ENCODE data around the gene JAM3.

Gene JAM3

GRCh38 chr11:134116210-134116609 is 47.3 kb downstream of the JAM3 start:
- no peak for DNase-seq

DNA sequence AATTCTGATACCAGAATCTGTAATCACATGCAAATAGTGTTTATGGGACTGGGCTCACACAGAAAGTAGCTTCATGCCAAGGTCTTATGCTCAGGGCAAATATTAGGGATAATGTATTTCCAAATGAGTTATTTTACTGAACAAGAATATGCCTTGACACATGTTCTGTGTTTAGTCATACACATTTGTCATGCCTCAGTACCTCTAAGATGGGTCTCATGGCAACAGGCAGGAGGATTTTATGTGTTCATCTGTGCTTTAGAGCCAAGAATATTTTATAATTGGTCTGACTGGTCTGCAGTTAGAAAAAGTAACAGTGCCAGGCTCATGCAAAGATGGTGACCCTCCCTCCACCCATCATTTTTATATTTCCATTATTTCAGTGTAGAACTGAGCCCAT is 49.1 kb downstream of the JAM3 start:
- no peak for DNase-seq

DNA sequence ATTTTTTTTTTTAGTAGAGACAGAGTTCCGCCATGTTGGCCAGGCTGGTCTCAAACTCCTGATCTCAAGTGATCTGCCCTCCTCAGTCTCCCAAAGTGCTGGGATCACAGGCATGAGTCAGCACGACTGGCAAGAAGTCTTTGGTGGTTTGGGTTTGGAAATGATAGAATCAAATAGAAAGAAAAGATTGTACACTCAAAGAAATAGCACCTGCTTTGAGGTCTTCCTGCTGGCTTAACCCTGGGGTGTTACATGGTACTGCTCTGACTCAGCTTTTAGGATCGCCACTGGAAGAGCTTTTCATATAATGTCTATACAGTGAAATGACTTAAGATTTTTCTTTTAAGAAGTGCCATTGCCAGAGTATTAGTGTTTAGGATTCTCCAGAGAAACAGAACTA is 50.2 kb downstream of the JAM3 start:
- DNase-seq, result no peak

DNA sequence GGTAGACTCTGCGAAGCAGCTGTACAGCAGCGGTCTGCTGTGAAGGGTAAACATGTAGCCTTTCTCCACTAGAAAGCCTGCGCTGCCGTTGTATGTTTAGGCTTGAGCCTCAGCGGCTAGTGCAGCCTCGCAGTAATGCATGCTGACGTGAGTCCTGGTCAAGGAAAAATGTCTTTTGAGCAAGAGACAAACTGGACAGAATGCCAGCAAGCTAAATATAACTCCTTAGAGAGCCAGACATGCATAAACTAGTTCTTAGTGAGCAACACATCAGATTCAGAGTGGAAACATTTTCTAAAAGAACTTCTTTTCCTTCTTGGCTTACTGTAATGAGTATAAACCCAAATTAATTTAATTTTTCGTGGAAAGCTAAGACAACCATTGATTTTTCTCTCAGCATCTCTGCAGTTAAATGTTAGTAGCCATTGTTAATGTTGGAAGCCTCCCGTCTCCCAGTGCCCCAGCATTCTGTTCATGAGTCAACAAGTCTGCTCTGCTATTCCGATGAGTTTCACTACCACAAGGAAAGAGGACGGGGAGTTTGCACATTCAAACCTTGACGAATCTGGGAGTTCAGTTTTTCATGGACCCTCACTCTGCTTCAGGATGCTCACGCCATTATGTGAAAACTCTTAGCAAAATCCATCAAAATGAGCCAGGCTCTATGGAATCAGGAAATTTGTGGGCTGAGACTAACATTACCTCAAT is 51.4 kb downstream of the JAM3 start:
- DNase-seq, result peak; percentile 77

GRCh38 chr11:134120921-134121526 is 52.2 kb downstream of the JAM3 start:
- DNase-seq, result peak; percentile 9

DNA sequence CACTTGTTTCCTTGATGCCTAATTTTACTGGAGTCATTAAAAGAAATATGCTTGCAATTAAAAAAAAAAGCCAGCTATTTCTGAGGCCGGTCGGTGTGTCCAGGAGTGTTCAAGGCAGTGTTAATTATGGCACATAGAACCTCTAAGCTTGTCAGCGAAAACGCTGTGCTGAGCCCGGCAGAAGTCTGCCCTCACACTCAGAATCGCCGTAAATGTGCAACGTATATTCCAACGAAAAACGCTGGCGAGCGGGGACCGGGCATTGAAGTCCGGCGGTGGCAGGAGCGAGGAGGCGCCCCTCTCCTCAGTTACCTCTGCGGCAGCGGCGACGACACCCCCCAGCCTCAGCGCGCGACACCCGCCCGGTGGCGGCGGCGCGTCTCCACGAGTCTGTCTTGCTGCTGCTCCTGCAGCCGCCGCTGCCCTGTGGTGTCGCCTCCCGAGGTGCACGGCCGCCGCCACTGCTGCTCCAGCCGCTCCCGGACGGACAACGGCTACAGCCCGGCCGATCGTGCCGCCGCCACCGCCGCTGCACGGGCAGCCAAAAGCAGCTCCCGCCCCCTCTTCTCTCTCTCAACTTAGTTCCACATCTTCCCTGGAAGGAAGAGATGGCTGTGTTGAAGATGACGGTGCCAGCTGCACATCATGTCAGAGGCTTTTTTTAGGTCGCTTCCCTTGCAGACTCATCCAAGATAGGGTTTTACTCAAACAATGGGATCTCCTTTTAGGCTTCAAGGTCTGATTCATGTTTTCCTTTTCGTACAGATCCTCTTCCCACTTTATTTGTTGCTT is 56.0 kb downstream of the JAM3 start:
- DNase-seq, result peak; percentile 32

- DNase-seq, result no peak
Observed at GRCh38 chr11:134125507-134125906, 56.6 kb downstream of the JAM3 start.

DNA sequence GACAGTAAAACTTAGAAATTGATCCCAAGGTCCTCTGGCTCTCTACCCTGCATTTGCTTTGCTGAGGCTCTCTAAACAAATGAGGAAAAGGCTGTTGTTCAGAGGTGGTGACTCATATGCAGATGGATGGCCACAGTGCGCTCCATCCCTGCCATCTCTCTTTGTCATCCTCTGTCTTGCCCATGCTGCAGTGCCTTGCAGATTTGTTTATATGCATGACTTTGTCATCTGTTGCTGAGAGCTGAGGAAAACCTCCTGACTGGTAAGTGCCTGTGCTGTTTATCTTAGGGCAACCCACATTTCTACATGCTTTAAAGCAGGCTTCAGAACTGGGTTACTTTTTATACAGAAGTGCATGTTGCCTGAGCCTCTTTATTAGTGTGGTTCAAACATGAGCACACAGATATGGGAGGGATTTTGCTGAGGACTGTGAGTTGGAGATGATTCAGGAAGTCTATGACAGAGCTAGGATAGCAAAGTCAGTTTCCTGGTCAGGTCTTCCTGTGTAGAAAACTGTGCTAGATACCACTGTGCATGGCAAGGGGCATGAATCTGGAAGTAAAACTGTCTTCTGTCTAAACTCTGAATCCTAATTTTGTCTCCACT is 57.4 kb downstream of the JAM3 start:
- peak; percentile 72 for DNase-seq

- no peak for DNase-seq
Observed at GRCh38 chr11:134131628-134132244, 62.9 kb downstream of the JAM3 start.

GRCh38 chr11:134132808-134133207 is 63.9 kb downstream of the JAM3 start:
- DNase-seq, result no peak

GRCh38 chr11:134134167-134134566 is 65.3 kb downstream of the JAM3 start:
- DNase-seq, result no peak

DNA sequence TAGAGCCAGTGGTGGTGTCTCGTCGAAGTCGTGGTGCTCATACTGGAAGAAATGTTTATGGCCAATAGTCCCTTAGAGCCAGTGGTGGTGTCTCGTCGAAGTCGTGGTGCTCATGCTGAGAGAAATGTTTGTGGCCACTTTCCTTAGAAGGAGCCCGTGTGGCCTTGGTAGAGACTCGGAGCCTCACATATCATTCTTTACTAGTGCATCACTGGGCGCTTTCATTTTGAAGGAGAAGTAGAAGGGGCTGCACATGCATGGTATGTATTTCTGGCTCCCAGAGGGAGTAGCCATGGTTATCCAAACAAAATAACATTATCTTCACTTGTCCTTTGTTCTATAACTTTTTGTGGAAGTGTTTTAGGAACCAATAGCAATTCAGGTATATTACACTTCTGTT is 69.5 kb downstream of the JAM3 start:
- DNase-seq, result no peak

DNA sequence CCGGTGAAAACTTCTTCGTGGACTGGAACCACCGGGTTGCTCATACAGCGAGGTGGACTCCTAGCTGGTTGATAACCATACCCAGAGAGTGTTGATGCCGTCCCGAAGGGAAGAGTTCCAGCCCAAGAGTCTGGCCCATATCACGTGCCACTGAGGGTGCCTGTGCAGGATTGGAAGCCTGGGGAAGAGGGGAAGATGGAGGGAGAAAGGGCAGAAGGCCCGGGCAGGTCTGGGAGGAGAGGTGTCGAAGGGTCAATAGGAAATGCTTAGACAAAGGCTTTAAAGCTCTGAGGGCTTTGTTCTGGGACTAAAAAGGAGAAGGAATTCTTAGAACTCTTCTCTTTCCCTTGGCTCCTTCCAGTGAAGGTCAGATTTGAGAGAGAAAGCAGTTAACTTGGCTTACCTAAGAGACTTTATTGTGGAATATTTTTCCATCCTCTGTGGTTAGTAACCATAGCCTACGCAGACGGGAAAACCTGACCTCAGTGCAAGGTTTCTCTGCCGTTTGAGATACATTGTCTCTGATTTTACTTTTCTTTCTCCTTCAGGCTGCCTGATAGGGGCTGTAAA is 70.5 kb downstream of the JAM3 start:
- no peak for DNase-seq

- DNase-seq, result peak; percentile 62
Observed at GRCh38 chr11:134139873-134140331, 71.0 kb downstream of the JAM3 start.

- DNase-seq, result no peak
Observed at GRCh38 chr11:134140961-134141490, 72.2 kb downstream of the JAM3 start.

DNA sequence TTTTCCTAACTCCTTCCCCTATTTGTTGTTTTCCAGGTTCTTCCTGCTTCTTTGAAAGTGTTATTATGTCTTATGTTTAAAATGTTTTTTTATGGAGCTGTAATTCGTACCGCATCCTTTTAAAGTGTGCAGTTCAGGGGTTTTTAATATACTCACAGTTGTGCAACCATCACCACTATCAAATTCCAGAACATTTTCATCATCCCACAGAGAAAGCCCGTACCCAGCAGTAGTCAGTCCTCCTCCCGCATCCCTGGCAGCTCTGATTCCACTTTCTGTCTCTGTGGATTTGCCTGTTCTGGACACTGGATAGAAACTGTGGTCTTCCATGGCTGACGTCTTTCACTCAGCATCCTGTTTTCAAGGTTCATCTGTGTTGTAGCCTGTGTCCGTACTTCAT is 73.7 kb downstream of the JAM3 start:
- no peak for DNase-seq

DNA sequence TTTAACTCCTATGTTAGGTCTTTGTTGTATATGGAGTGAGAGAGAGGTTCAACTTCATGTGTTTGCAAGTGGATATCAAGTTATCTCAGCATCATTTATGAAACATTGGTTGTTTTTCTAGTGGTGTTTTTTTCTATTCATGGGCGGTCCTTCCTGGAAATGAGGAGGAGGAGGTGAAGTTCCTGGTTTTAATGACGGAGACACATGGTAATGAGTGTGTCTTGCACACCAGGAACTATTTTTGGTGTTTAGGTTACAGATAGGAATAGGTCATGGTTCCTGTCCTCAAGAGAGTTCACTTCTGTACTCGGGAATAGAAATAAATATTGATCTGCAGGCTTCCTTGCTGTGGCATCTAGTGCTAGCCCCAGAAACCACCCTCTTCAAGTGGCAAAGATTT is 74.9 kb downstream of the JAM3 start:
- no peak for DNase-seq

GRCh38 chr11:134144744-134145143 is 75.9 kb downstream of the JAM3 start:
- no peak for DNase-seq

DNA sequence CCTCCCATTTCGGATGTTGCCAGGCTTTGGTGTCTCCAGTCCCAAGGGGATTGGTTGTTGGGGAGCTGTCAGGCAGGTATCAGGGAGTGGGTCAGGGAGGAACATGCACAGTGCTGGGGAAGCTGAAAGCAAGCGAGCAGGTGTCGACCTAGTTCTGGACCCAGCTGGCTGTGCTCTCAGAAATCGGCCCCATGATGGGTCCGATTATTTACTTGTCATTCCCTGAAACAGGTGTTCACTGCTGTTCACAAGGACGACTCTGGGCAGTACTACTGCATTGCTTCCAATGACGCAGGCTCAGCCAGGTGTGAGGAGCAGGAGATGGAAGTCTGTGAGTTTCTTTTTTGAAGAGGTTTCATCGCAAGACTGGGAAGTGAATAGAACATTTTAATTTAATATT is 76.8 kb downstream of the JAM3 start:
- no peak for DNase-seq

DNA sequence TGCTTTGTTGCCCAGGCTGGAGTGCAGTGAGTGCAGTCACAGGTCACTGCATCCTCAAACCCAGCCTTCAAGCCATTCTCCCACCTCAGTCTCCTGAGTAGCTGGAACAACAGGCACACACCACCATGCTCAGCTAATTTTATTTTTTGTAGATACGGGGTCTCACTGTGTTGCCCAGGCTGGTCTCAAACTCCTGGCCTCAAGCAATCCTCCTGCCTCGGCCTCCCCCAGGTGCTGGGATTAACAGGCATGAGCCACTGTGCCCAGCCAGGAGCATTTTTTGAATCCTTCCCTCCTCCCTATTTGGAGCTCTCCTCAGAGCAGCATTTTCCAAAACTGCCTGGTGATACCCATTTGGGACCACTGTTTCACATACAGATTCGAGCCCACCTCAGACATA is 77.7 kb downstream of the JAM3 start:
- no peak for DNase-seq

DNA sequence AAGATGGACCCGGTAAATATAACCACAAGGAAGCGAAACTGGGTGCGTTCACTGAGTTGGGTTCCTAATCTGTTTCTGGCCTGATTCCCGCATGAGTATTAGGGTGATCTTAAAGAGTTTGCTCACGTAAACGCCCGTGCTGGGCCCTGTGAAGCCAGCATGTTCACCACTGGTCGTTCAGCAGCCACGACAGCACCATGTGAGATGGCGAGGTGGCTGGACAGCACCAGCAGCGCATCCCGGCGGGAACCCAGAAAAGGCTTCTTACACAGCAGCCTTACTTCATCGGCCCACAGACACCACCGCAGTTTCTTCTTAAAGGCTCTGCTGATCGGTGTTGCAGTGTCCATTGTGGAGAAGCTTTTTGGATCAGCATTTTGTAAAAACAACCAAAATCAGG is 80.5 kb downstream of the JAM3 start:
- DNase-seq, result no peak

GRCh38 chr11:134150195-134150903 is 81.5 kb downstream of the JAM3 start:
- DNase-seq, result no peak
